Stimulated activated CD4-positive, alpha-beta T cell treated with anti-CD3 and anti-CD28 coated beads, Interleukin-12 subunit alpha, Interleukin-12 subunit beta, amount 100 ng/mL, for 4 hours (primary cell): Measurements from ENCODE around the gene ZFP36.

ENCODE experiments used
- DNase-seq: peaks from one replicate; pipeline ENCODE4 v3.0.0-alpha.2; 2020

The ZFP36 gene

DNA sequence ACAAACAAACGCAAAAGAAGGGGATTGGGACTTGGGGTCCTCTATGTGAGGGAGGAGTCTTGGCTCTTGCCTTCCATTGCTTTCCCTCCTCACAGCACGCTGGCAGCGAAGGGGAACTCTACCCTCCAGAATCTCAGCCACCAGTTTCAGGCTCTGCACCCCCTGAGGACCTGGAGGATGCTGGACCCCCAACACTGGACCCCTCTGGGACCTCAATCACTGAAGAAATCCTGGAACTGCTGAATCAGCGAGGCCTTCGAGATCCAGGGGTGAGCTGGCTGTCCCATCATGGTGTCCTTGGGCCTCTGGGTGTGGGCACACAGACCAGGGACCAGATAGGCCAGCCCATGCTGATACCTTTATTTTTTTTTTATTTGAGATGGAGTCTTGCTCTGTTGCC is 15.4 kb downstream of the ZFP36 start:
- DNase-seq, result no peak

DNA sequence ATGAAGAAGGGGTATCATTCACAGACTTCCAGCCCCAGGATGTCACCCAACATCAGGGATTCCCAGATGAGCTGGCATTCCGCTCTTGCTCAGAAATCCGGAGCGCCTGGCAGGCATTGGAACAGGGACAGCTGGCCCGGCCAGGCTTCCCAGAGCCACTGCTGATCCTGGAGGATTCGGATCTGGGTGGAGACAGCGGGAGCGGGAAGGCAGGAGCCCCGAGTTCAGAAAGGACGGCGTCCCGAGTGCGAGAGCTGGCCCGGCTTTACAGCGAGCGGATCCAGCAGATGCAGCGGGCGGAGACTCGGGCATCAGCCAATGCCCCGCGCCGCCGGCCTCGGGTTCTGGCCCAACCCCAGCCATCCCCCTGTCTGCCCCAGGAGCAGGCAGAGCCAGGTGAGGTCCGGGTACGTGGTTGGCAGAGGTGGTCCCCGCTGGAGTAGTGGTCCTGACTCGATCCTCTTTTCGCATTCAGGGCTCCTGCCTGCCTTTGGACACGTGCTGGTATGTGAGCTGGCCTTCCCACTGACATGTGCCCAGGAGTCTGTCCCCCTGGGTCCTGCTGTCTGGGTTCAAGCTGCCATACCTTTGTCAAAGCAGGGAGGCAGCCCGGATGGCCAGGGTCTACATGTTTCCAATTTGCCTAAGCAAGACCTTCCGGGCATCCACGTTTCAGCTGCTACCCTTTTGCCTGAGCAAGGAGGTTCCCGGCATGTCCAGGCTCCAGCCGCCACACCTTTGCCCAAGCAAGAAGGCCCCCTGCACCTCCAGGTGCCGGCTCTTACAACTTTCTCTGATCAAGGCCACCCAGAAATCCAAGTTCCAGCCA is 16.8 kb downstream of the ZFP36 start:
- no peak for DNase-seq

DNA sequence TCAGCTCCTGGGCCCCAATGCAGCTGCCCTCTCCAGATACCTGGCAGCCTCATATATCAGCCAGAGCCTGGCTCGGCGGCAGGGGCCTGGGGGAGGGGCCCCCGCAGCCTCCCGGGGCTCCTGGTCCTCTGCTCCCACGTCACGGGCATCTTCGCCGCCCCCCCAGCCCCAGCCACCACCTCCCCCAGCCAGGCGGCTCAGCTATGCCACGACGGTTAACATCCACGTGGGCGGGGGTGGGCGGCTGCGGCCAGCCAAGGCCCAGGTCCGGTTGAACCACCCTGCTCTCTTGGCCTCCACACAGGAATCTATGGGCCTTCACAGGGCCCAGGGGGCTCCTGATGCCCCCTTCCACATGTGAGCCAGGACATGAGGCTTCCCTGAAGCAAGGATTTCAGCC is 18.3 kb downstream of the ZFP36 start:
- DNase-seq, result no peak

DNA sequence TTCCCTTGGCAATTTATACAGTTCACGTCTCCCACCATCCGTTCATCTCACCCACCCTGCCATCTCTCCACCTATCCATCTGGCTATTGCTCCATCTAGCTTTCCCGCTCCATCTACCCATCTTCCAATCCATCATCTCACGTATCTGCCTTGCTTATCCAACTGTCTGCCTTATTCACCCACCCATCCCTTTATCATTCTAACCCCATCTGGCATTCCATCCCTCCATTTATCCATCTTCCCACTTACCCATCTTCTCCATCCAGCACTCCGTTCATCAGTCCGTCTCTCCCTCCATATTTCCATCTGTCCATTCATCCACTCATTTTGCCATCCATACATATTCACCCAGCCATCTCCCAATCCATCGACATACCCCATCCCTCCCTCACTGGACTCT is 19.1 kb downstream of the ZFP36 start:
- DNase-seq, result no peak

DNA sequence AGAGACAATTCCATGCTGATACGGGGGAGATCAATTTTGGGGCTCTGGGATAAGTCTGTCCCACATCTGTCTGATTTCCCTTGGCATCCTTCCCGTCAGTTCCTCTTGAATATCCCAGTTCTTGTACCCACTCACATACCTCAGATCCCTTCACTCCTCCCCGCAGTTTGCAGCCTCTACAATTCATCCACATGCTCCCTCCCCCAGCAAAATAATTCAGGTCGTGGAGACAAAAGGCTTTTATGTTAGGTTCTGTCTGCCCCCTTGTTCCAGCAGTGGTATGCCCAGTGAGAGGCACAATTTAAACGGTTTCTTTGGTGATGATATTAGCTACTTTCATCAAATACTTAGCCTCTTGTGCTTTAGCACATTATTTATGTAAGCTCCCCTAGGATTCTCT is 19.5 kb downstream of the ZFP36 start:
- no peak for DNase-seq

DNA sequence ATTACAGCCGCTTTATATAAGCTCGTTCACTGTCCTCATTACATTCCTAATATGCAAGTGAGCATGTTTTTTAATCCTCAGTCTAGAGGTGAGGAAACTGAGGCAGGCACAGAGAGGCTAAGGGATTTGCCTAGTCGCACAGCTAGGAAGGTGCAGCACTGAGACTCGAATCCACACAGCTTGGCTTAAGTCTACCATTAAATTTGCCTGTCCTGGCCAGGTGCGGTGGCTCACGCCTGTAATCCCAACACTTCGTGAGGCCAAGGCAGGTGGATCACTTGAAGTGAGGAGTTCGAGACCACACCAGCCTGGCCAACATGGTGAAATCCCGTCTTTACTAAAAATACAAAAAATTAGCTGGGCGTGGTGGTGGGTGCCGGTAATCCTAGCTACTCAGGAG is 21.1 kb downstream of the ZFP36 start:
- no peak for DNase-seq

DNA sequence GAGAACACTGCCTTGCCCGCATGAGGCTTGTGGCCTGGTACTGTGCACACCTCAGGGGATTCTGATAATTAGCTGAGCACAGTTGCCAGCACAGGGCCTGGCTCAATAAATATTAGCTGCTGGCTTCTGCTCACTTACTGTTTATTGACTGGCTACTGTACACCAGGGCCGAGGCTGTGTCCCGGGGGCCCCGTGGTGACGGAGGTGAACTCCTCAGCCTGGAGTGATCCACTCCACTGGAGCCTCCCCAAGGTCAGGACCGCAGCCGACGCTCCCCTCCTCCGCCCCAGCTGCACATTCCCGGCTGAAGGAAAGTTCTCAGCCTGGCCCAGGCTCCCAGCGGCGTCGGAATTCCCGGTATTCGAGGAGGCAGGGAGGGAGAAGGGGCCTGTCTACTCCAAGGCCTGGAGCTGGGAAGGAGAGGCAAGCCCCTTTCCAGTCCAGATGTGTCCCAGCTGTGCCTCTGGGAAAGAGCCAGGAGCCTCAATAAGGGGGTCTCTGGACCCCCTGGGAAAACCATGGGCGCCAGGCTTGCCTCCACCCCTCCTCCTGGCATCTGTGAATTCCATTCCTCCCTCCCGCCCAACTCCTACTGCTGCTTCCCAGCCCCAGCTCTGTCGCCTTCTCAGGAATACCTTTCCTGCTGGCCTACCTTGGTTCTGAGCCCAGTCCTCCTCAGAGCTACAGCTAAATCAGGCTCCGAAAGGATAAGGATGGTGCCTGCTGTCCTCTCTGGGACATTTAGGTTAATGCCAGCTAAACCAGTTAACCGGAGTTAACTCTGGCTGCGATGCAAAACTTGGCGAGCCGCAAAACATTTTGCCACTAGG is 21.9 kb downstream of the ZFP36 start:
- no peak for DNase-seq

DNA sequence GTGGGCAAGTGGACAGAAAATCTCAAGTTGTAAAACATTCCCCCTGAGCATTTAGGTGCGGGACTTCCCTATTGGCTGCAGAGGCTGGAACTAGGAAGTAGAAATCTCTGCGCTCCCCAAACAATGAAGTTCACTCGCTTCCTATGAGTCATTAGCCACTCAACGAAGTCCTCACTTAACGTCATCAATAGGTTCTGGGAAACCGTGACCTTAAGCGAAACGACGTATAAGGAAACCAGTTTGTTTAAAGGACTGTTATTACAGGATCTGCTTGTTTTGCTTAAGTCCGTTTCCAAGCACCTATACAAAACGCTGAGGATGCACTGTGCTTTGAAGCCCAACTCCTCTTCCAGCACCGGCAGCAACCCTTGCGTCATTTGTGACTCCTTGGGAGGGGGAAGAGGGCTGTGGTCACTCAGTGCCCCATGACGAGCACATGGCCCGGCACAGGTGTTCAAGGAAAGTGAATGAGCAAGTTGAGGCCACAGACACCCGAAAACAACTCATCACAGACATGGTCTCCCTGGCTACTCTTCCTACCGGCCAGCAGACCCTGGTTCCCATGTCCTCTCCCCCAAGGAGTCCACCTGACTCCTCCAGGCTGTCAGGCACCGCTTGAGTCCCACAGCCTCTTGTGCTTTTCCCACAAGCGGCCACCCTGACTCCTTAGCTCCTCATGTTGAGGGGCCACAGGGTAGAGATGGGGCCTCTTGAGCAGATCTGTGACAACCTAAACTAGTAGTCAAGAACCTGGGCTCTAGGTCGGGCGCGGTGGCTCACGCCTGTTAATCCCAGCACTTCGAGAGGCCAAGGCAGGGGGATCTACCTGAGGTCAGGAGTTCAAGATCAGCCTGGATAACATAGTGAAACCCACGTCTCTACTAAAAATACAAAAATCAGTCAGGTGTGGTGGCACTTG is 24.3 kb downstream of the ZFP36 start:
- DNase-seq, result no peak

DNA sequence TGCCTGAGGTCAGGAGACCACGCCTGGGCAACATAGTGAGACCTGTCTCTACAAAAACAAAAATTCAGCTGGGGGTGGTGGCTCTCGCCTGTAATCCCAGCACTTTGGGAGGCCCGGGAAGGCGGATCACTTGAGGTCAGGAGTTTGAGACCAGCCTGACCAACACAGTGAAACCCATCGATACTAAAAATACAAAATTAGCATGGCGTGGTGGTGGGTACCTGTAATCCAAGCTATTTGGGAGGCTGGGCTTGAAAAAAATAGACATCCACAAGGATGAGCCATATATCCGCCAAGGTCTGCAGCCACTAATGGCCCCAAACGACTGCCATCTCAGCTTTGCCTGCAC is 26.0 kb downstream of the ZFP36 start:
- no peak for DNase-seq

DNA sequence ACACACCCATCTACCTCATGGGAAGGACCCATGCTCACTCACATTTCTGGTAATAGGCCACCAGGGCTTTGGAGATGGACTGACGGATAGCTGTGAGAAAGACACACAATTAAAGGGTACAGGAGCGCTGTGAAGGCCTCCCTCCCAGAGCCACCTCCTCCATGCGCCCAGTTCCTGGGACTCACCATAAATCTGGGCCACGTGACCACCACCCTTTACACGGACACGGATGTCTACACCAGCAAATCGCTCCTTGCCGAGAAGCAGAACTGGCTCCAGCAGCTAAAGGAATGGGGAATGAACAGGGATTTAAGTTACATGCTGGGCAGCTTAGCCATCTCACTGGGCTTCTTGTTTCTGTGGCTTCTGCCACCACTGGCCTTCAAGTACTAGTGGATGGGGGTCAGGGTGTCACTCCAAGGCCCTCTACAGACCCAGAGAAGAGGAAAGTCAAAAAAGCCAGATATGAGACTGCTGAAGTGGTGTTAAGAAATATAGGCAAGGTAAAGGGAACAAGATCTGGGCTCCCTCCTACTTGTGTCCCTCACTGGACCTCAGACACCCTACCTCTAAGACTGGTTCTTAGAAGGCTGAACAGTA is 26.9 kb downstream of the ZFP36 start:
- DNase-seq, result no peak

DNA sequence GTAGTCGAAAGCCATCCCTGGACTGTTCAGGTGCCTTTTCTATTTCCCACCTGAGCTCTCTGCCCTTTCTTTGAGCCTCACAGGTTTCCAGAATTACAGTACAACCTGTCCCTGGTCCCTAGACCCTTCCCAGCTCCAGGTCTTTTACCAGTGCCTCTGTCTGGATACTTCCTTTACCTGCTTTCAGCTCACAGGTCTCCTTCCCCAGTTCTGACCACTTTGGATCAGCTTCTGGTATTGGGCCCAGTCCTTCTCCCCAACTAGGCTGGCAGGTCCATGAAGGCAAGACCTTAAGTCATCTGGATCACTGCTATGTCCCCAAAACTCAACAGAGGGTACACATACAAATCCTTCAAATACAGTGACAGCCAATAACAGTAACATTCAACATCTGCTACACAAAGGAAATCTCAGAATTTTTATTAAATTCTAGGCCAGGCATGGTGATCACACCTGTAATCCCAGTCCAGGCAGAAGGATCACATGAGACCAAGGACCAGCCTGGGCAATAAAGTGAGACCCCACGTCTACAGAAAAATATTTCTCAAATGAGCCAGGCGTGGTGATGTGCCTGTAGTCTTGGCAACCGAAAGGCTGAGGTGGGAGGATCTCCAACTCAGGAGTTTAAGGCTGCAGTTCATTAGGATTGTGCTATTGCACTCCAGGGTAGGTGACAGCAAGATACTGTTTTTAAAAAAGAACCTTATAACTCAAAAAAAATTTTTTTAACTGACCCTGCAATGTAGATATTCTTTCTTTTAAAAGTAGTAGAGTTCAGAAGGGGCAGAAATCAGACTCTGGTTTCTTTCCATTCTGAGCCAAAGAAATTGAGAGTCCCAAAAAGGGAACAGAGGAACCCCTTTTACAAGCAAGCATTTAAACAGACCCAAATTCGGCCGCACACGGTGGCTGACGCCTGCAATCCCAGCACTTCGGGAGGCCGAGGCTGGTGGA is 27.8 kb downstream of the ZFP36 start:
- no peak for DNase-seq

DNA sequence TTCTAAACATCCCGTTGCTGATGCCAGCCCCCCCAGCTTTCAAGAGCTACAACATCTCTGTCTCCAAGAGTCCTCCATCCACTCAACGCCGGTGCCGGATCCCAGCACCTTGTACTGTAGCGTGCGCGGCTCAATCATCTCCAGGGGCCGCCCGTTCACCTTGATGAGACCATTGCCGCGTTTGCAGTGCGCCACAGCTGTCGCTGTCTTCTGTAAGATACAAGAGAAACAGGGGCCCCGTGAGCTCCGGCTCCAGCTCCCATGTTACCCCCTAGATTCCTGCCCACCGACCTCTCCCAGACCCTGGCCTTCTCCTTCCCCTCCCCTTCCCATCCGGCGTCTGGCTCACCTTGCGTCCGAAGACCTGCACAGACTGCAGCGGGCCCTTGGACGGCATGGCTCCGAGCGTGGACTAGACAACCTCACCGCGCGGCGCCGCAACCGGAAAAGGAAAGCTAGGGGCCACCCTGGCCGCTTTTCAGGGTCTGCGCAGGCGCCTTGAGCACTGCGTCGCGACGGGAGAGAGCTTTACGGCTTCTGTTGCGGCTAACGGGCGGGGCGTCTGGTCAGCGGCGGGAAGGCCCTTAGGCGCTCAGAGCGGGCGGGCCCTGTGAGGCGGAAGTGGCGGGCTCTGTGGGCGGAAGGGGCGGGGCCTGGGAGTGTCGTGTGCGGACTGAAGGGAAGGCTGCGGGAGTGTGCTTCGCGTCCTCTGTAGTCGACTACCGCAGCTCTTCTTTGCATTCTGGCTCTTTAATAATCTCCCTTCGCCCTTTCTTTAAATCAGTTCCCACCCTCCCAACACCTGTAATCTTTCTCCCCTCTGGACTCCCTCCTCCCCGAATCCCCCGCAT is 29.1 kb downstream of the ZFP36 start, which contains the start of gene RPS16:
Gene RPS16, minus strand, starts transcription at position 451 of the 851 bp plus-strand sequence. Its CDS starts 54 bp downstream, at position 397.
- peak; percentile 100 for DNase-seq

DNA sequence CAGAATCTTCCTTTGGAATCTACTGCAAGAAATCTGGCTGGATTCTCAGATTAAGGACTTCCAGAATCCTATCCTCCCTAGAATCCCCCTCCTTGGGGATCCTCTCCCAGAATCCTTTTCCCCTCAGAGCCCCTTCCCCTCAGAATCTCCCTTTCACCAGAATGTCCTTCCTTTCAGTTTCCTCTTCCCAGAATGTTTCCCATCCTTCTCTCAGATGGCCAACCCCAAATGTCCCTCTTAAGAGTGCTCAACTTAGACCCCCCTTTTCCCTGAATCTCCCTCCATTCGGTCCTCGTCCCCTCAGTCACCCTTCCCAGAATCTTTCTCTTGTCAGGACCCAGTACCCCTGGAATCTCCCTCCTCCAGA is 29.7 kb downstream of the ZFP36 start:
- no peak for DNase-seq

DNA sequence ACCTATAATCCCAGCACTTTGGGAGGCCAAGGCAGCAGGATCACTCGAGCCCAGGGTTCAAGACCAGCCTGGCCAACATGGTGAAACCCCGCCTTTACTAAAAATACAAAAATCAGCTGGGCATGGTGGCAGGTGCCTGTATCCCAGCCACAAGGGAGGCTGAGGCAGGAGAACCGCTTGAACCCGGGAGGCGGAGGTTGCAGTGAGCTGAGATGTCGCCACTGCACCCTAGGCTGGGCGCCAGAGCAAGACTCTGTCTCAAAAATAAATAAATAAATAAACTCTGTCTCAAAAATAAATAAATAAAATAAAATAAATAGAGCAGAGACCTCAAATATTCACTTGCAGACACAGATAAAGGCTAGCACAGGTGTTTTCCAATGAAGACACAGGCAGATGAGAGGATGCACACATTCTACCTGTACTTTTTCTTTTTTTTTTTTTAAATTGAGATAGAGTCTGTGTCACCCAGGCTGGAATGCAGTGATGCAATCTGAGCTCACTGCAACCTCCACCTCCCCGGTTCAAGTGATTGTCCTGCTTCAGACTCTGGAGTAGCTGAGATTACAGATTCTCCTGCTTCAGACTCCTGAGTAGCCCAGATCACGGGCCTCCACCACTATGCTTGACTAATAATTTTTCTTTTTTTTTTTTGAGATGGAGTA is 31.8 kb downstream of the ZFP36 start:
- DNase-seq, result no peak

DNA sequence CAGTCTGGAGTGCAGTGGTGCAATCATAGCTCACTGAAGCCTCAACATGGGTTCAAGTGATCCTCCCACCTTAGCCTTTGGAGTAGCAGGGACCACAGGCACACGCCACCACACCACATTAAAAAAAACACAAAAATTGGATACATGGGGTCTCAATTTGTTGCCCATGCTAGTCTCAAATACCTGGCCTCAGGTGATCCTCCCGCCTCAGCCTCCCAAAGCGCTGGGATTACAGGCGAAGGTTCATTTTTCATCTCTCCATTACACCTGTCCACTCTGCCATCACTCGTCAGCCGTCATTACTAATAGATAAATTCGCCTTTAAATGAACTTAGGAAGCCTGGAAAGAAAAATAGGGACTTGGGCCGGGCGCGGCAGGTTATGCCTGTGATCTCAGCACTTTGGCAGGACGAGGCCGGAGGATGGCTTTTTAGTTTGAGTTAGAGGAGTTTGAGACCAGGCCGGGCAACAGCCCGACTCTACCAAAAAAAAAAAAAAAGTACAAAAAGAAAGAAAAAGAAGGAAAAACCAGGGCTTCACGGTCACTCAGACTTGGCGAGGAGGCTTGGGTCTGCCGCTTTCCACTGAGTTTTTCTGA is 38.0 kb downstream of the ZFP36 start:
- DNase-seq, result no peak

DNA sequence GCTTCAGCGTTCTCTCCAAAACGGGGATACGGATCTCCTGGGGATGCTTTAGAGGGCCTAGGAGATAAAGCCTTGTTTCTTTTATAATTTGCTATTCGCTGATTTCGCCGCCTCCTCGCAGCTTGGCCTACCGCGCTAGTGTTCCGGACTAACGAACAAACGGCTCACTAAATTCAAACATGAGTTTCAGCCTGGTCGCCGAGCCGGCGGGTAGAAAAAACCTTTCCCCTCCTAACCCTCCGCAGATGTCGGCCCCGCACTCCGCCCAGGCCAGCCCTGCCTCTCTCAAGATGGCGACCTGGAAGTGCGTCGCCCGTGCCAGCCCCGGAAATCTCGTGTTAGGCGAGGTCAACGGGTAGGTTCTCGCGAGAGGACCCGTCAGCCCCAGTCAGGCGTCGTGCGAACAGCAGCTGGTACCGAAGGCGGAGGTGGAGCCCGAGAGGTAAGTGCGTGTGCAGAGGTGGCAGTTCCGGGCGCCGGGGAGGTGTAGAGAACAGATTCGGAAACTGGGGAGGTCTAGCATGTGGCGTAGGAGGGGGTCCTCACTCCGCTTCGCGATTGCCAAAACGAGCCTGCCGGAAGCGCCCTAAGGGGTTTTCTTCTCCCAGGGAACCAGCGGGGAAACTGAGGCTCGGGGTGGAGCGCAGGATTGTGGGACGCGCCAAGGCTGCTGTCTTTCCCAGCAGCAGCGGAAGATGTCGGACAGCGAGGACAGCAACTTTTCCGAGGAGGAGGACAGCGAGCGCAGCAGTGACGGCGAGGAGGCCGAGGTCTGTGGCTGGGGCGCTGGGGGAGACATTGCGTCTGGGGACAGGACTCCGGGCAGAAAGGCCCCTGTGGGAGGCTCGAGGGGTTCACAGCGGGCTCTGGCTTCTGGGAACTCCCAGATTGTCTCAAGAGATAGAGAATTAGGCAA is 38.8 kb downstream of the ZFP36 start, which contains the start of gene SUPT5H:
Gene SUPT5H, plus strand, starts transcription at position 387 of the 916 bp plus-strand sequence. Its CDS starts 309 bp downstream, at position 696.
- DNase-seq, result peak; percentile 94

DNA sequence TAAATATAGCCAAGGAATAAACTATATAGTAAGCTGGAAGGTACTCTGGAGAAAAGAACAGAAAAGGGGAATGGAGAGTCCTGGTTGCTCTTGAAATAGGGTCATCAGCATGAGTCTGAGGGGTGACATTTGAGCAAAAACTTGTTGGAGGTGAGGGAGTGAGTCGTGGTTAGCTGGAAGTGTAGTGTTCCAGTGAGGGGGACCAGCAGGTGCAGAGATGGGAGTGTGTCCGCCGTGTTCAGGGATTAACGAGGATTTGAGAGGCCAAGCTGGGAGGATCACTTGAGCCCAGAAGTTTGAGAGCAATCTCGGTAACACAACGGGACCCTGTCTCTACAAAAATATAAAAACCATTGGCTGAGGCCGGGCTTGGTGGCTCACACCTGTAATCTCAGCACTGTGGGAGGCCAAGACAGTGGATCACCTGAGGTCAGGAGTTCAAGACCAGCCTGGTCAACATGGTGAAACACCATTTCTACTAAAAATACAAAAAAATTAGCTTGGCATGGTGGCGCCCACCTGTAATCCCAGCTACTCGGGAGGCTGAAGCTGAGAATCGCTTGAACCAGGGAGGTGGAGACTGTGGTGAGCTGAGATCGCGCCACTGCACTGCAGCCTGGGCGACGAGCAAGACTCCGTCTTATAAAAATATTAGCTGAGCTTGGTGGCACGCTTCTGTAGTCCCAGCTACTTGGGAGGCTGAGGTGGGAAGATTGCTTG is 39.9 kb downstream of the ZFP36 start:
- DNase-seq, result no peak

DNA sequence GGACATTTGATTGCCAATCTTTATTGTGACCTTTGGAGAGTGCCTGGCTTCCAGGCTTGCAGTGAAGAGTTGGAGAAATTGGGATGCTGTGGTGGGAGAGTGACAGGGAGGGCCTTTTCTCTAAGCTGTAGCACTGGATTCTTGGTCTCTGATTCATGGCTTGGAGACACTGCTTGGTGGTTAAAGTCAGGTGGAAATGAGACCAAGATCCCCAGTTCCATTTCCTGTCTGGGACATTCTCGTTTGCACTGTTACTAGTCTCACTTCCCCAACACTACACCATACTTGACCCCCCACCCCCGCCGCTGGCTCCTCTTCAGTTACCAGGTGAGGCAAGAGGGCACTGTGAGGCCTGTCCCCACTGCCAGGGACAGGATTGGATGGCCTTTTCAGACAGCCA is 41.6 kb downstream of the ZFP36 start:
- DNase-seq, result no peak
